Calu3 (cell line): Measurements from ENCODE around the gene WDFY2. TPM values are rescaled to one million over a fixed set of nuclear protein-coding genes. Genes with fewer than 3 reads are reported as not detected.

Experiments
- BruUV-seq: library from RNA; stranded (reverse); fragments of 400-500 nt; replicated peaks from 2 replicates; lab custom pipeline; 2021; lab: Mats Ljungman, UMichigan
- CTCF ChIA-PET: fragments of 300-600 bp; sonication (Branson Sonifier 250); formaldehyde crosslinking; loops from one replicate; lab custom pipeline; 2022; ENCODE audit warnings: antibody characterized with exemption; lab: Charles Lee
- DNase-seq: peaks from one replicate; pipeline ENCODE4 v3.0.0; 2022
- H3K27ac Mint-ChIP-seq: one replicate; pipeline ENCODE4 v1.8.0; 2022; ENCODE audit warnings: mixed read lengths; ENCODE audit not compliant: unreplicated experiment
- H3K27me3 Mint-ChIP-seq: one replicate; pipeline ENCODE4 v1.8.0; 2022; ENCODE audit warnings: mixed read lengths; ENCODE audit not compliant: unreplicated experiment
- H3K36me3 Mint-ChIP-seq: one replicate; pipeline ENCODE4 v1.8.0; 2022; ENCODE audit warnings: mild to moderate bottlenecking, moderate library complexity, mixed read lengths; ENCODE audit not compliant: insufficient read depth, unreplicated experiment
- H3K4me1 Mint-ChIP-seq: one replicate; pipeline ENCODE4 v1.8.0; 2022; ENCODE audit warnings: mild to moderate bottlenecking, low read depth, mixed read lengths; ENCODE audit not compliant: unreplicated experiment
- H3K4me3 Mint-ChIP-seq: one replicate; pipeline ENCODE4 v1.8.0; 2022; ENCODE audit warnings: mild to moderate bottlenecking, low read depth, moderate library complexity, mixed read lengths; ENCODE audit not compliant: unreplicated experiment
- H3K9me3 Mint-ChIP-seq: one replicate; pipeline ENCODE4 v1.8.0; 2022; ENCODE audit warnings: low read depth, mixed read lengths; ENCODE audit not compliant: unreplicated experiment
- CTCF ChIP-seq: fragments of 200-600 bp; IDR thresholded peaks from one replicate; pipeline ENCODE4 v1.8.0; 2022; ENCODE audit warnings: antibody characterized with exemption; ENCODE audit not compliant: unreplicated experiment
- intact Hi-C: fragments of 100-400 bp; cut with micrococcal nuclease; formaldehyde crosslinking; loops from one replicate; pipeline ENCODE4 v1.10.0; 2022; ENCODE audit not compliant: unreplicated experiment
- total RNA-seq: library from RNA; stranded (reverse); gene quantifications from 2 replicates; pipeline ENCODE4 v1.2.3, GENCODE V29; 2022

Gene WDFY2
- total RNA-seq, 1 experiment from 2014 or later = 5.9 TPM

DNA sequence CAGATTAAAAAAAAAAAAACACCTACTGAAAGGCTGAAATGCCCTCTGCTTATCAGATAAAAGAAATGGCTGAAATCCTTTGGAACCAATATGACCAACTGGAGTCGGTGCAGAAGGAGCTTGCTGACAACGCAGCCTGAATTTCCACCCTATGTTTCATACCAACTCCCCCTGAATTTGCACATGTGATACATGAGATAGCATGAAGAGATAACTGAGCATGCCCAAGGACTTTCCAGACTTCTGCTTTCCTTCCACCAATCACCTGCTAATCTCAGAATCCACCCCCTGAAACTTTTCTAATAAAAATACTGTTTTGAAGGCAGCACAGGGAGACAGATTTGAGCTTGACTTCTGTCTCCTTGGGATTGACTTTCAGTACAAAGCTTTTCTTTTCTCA is 32.2 kb upstream of the WDFY2 start:
- Mint-ChIP-seq H3K27me3 (no peaks in the 10 kb centered on the region), H3K4me3 (no peak overlapping the region), H3K27ac (no peak overlapping the region), H3K36me3 (no peaks in the 10 kb centered on the region), H3K4me1 (no peaks in the 10 kb centered on the region), H3K9me3 (no peaks in the 10 kb centered on the region)
- intact Hi-C loops = no loop called here
- TF ChIP-seq CTCF = no peak
- no peak for DNase-seq
- no TSS peak for BruUV-seq
- CTCF ChIA-PET = no interaction called here

- no peak for DNase-seq
- H3K27ac Mint-ChIP-seq = no peak overlapping the region
- H3K4me1 Mint-ChIP-seq = peaks cover 11% of the 10 kb centered on the region
- no peaks in the 10 kb centered on the region for H3K9me3 Mint-ChIP-seq
- CTCF ChIA-PET = no interaction called here
- intact Hi-C loops = no loop called here
- no TSS peak for BruUV-seq
- H3K27me3 Mint-ChIP-seq = no peaks in the 10 kb centered on the region
- no peak for TF ChIP-seq CTCF
- no peaks in the 10 kb centered on the region for H3K36me3 Mint-ChIP-seq
- H3K4me3 Mint-ChIP-seq = no peak overlapping the region
Observed at GRCh38 chr13:51553531-51553930, 30.7 kb upstream of the WDFY2 start.

- H3K27me3 Mint-ChIP-seq = no peaks in the 10 kb centered on the region
- CTCF ChIA-PET = no interaction called here
- no TSS peak for BruUV-seq
- peaks cover 3% of the 10 kb centered on the region for H3K9me3 Mint-ChIP-seq
- no peak overlapping the region for H3K27ac Mint-ChIP-seq
- no peak overlapping the region for H3K4me3 Mint-ChIP-seq
- no peak for TF ChIP-seq CTCF
- intact Hi-C loops = no loop called here
- H3K36me3 Mint-ChIP-seq = peaks cover 5% of the 10 kb centered on the region
- no peak for DNase-seq
- H3K4me1 Mint-ChIP-seq = peaks cover 18% of the 10 kb centered on the region
Observed at GRCh38 chr13:51556740-51557139, 27.5 kb upstream of the WDFY2 start.

GRCh38 chr13:51557438-51557837 is 26.8 kb upstream of the WDFY2 start:
- H3K27me3 Mint-ChIP-seq = no peaks in the 10 kb centered on the region
- BruUV-seq = no TSS peak
- peaks cover 3% of the 10 kb centered on the region for H3K9me3 Mint-ChIP-seq
- H3K36me3 Mint-ChIP-seq = peaks cover 5% of the 10 kb centered on the region
- no peak for TF ChIP-seq CTCF
- no peak for DNase-seq
- intact Hi-C loops = no loop called here
- peak overlapping the region; percentile 22 for H3K4me3 Mint-ChIP-seq
- H3K27ac Mint-ChIP-seq = no peak overlapping the region
- peaks cover 18% of the 10 kb centered on the region for H3K4me1 Mint-ChIP-seq
- CTCF ChIA-PET = no interaction called here
